Skin of body (tissue), 2 donors: ENCODE measurements around the gene FNDC5. TPM values are rescaled to one million over a fixed set of nuclear protein-coding genes. Genes with fewer than 3 reads are reported as not detected.

Source experiments
- DNase-seq: peaks from one replicate; lab custom pipeline; 2025; lab: John Stamatoyannopoulos, UW
- total RNA-seq: library from RNA; depleted of rRNA; stranded (reverse); fragments of >200 nt; gene quantifications from one replicate; pipeline ENCODE4 v1.2.3, GENCODE V29; 2014

FNDC5 gene
- total RNA-seq, 1 donor from 2014 or later, result 25.4 TPM

DNA sequence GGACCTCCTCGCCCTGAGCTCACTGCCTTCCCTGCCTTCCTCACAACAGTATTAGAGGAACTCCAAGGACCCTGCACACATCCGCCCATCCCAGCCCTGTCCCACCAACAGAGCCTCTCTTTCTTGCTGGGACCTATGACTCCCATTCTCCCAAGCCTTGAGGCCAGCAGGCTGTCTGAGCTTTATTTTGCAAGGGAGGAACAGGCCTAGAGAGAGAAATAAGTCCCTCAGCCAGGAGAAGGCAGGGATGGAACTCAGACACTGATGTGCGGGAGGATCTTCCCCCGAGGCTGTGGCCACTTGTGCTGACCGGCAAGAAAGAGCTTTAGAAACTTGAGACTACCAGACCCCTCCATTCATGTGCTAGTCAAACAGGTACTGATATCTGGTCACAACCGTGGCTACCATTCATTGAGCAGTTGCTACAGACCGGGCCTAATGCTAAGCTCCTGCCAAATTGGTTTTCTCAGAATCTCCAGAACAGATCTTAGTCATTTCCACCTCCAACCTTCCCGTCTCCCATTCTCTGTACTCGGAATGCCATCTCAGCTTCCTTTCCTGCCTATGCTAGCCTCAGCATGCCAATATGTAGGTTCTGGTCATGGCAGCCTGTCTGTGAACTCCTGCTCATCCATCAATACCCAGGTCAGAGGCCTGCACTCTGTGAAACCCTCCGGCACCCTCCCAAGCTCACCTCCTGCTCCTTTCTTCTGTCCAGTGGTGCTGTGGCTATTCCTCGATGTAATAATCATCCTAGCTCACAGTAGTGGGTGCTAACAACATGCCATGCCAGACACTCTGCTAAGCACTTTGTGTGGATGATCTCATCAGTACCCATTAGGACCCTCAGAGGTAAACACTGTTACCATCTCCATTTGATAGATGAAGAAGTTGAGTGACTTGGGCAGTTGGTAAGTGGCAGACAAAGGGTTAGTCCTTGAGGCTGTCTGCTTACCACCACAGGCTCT lies 26.7 kb upstream of the FNDC5 start:
- no peak for DNase-seq

GRCh38 chr1:32896451-32896850 lies 25.7 kb upstream of the FNDC5 start:
- DNase-seq, result no peak

DNA sequence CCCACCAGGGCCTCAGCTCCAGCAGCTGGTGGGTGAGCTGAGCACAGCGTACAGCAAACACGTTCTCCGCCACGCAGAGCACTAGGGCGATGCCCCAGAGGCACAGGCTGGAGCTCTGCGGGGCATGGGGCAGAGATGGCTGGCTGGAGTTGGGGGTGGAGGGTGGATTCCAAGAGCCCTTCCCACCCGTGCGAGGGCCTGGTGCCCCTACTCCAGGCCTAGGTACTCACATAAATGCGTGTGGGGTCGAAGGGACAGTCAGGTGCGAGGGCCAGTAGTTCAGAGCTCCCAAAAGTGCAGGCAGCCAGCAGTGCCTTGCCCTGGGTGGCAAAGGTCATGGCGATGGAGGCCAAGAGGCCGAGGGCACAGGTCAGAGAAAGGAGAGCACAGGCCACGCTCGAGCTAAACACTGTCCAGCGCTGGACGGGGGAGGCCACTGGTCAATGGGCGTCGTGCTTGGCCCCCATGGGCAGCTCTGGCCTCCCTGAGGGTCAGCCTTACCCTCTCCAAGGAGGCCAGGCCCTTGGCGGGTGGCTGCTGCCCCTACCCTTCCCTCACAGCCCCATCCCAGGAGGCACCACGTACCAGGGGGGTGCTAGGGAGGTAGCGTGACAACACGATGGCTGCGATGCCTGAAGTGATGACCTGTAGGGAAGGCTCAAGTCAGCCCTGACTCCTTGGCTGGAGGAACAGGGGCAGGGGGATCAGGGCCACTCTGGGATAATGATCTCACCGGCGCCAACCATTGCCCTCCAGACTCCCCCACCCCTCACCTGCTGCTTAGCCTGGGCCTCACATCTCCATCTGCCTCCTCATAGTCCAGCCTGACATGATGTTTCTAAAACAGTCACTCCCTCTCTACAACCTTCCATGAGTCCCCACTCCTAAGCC lies 24.9 kb upstream of the FNDC5 start:
- DNase-seq, result no peak

DNA sequence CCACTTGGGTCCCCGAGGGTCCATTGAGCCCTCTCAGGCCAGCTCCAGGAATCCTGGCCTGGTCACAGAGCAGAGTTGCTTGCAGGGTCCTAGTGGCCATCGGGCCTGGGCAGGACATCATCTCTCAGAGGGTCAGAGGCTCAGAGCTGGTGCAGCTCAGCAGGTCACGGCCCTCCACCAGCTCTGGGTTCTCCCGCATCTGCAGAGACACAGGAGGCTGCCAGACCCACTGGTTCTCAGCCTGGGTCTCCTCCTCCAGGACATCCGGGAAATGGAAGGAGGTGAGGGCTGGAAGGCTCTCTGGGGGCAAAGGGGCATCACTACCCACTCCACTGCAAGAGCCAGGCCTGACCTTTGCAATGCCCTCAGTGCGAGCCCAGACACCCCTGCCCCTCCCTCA lies 24.0 kb upstream of the FNDC5 start:
- no peak for DNase-seq

GRCh38 chr1:32894019-32894600 lies 23.4 kb upstream of the FNDC5 start:
- DNase-seq, result no peak

GRCh38 chr1:32893198-32894018 lies 22.7 kb upstream of the FNDC5 start:
- DNase-seq, result no peak

DNA sequence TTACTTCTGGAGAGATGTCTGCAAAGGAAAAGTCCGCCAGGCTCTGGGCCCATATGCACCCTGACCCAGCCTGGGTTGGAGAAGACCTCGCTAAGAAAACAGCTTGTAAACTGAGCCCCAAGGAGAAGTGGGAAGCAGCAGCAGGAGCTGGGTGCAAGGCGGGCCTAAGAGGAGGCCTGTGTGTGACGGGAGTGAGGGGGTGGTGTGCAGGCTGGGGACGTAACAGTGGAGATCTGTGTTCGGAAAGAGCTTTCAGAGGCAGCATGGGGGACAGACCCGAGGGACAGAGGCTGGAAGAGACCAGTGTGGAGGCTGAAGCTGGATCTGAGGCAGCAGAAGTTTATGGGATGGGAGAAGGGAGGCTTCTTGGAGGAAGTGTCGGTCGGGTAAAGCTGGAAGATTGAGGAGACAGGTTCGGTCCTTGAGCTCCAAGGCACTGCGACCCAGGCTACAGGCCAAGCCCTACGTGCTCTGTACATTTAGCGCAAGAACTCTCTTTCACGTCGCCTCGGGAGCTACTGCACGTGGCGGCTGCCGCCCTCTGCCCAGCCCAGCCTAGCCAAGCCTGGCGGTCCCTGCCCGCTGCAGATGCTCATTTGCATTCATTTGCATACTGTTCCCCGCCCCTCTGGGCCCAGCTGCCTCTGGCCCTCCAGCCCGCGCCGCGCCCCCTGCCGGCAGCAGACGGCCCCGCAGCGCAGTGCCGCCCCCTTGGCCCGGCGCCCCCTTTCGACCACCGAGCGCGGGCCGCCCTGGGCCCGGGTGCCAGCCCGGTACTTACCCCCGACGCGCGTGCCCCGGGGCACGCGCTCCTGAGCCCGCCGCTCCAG lies 21.9 kb upstream of the FNDC5 start:
- no peak for DNase-seq

- DNase-seq, result no peak
Observed at GRCh38 chr1:32891630-32892029, 20.9 kb upstream of the FNDC5 start.

DNA sequence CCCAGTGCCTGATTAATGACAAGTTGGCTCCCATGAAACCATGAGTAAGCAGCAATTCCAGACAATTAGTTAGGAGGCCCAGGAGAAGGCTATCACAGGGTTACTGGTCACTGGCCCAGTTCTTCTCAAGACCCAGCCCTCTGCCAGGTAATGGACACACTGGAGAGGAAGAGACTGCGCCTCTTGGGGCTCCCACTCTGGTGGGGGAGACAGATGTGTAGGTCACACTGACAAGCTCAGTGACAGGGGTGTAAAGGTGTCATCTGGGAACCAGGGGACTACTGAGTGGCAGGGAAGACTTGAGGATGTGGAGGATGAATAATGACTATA lies 20.5 kb upstream of the FNDC5 start:
- no peak for DNase-seq

DNA sequence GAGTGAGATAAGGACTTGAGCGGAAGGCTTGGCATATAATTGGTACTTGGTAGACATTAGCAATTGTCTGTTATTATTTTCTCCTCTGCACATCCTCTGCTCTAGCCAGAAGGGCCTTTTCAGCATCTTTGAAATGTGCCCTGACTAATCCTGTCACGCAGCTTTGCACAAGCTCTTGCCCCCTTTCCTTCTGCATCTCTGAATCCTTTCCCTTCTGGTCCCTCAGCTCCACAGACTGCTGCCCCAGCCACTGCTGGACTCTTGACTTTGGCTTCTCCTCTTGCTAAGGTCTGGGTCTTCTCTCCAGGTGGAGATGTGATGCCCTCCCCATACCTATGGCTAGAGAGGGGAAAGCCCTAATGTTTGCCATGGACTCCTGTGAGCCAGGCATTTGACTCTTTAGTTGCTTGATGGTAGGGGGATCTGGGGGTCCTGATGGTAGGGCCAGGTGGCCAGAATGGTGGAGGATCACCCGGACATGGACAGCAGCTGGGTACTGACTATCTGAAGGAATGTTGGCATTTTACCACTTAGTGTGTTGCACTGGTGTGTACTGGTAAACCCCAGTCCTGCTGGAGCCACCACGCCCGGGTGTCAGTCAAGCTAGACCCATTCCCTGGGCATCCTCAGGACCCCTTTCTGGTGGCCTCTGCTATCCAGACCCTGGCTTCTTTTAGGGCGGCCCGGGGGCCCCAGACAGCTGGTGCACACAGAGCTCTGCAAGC lies 20.0 kb upstream of the FNDC5 start:
- no peak for DNase-seq

DNA sequence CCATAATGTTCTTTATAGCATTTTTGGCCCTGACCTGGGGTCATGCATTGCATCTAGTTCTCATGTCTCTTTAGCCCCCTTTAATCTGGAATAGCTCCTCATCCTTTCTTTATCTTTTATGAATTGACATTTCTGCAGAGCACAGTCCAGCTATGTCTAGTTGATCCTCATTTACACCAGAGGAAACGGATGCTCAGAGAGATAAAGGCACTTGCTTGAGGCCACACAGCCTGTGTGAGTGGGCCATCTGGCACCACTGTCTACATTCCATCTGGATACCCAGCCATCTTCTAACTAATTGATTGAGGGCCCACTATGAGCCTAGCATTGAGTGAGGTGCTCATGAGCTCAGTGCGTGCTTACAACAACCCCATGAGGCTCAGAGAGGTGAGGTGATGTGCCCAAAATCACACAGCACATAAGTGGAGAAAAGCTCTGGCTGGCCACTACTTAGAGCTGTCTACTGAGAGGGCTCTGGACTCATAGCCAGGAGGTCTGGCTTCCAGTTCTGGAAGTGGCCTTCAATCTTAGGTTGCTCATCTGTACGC lies 19.1 kb upstream of the FNDC5 start:
- no peak for DNase-seq

GRCh38 chr1:32888677-32889420 lies 18.1 kb upstream of the FNDC5 start:
- no peak for DNase-seq

GRCh38 chr1:32888134-32888533 lies 17.4 kb upstream of the FNDC5 start:
- no peak for DNase-seq

- DNase-seq, result no peak
Observed at GRCh38 chr1:32887623-32888022, 16.9 kb upstream of the FNDC5 start.

- no peak for DNase-seq
Observed at GRCh38 chr1:32886828-32887414, 16.2 kb upstream of the FNDC5 start.

GRCh38 chr1:32886004-32886827 lies 15.5 kb upstream of the FNDC5 start, which contains the start of gene HPCA:
HPCA (plus strand) TSS chr1:32886491; CDS start chr1:32888899, 2,408 bp downstream.
- no peak for DNase-seq

DNA sequence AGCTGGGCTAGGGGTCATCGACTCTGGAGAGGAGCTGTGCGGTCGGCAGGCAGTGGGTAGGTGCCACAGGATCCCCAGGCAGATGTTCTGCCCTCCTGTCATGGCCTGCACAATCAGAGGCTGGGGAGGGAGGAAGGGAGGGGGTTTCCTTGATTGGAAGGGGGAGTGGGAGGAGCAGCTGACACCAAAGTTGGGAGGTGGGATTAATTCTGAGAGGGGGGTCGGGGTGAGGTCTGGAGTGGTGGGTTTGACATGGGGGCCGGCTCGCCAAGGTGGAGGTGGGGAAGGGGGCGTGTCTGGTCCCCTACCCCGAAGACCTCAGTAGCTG lies 14.9 kb upstream of the FNDC5 start:
- no peak for DNase-seq
